Spleen (tissue), 11 donors: Measurements from ENCODE around the gene CHCHD6. TPM values are rescaled to one million over a fixed set of nuclear protein-coding genes. Genes with fewer than 3 reads are reported as not detected.

Experiments
- DNase-seq: peaks from one replicate; pipeline ENCODE4 v3.0.0-alpha.2; 2020
- H3K27ac ChIP-seq, 8 donors: fragments of 200-600 bp; sonication (generic) in 7 of 8; 1 replicate in 4 of 8; 2 replicates in 4 of 8; pipeline versions ENCODE4 v1.5.0 to v1.8.0; 2016 to 2021; ENCODE audit warnings: inconsistent platforms in 4 of 8, mild to moderate bottlenecking in 4 of 8, moderate library complexity in 1 of 8
- H3K27me3 ChIP-seq, 7 donors: fragments of 200-600 bp; sonication (generic) in 6 of 7; replicated peaks in 1 of 7; 1 replicate in 4 of 7; 2 replicates in 3 of 7; pipeline versions ENCODE4 v1.5.0 to v1.8.0; 2016 to 2021; ENCODE audit warnings: inconsistent platforms in 3 of 7, mild to moderate bottlenecking in 1 of 7
- H3K36me3 ChIP-seq, 6 donors: fragments of 200-600 bp; sonication (generic) in 5 of 6; 1 replicate in 4 of 6; 2 replicates in 2 of 6; pipeline versions ENCODE4 v1.5.0 to v1.8.0; 2016 to 2021; ENCODE audit warnings: inconsistent platforms in 2 of 6
- H3K4me1 ChIP-seq, 6 donors: fragments of 200-600 bp; sonication (generic) in 5 of 6; 1 replicate in 3 of 6; 2 replicates in 3 of 6; pipeline versions ENCODE4 v1.5.0 to v1.8.0; 2016 to 2021; ENCODE audit warnings: inconsistent platforms in 3 of 6
- H3K4me3 ChIP-seq, 8 donors: fragments of 200-600 bp; sonication (generic) in 7 of 8; 1 replicate in 4 of 8; 2 replicates in 4 of 8; pipeline versions ENCODE4 v1.5.0 to v1.8.0; 2016 to 2021; ENCODE audit warnings: inconsistent platforms in 4 of 8, mild to moderate bottlenecking in 4 of 8, moderate library complexity in 2 of 8
- H3K9me3 ChIP-seq, 8 donors: fragments of 200-600 bp; sonication (generic) in 7 of 8; 1 replicate in 4 of 8; 2 replicates in 4 of 8; pipeline versions ENCODE4 v1.5.0 to v1.8.0; 2016 to 2021; ENCODE audit warnings: inconsistent platforms in 4 of 8
- CTCF ChIP-seq, 11 experiments: fragments of 200-600 bp in 7 of 11; fragments of 450-650 bp in 4 of 11; sonication (generic) in 4 of 11; IDR thresholded peaks in 8 of 11; conservative IDR thresholded peaks in 3 of 11; 1 replicate in 7 of 11; 2 replicates in 4 of 11; pipeline versions ENCODE4 v1.4.0 to v1.8.0; 2016 to 2021; ENCODE audit warnings: antibody characterized with exemption in 11 of 11, inconsistent platforms in 4 of 11, mild to moderate bottlenecking in 1 of 11
- POLR2A ChIP-seq, 3 donors: fragments of 450-650 bp; IDR thresholded peaks; one replicate each; pipeline ENCODE4 v1.5.1; 2017; ENCODE audit warnings: antibody characterized with exemption in 3 of 3, mild to moderate bottlenecking in 1 of 3
- POLR2AphosphoS5 ChIP-seq, 3 donors: sonication (generic); formaldehyde crosslinking; IDR thresholded peaks; one replicate each; pipeline ENCODE4 v1.5.1; 2017; ENCODE audit warnings: antibody characterized with exemption in 3 of 3
- WGBS, 5 donors: extraction: QIAGEN DNeasy Blood & Tissue Kit in 3 of 5; methylation state at CpG; one replicate each; pipeline versions ENCODE4 v1.1.5 to v1.1.7; 2013 to 2018; 5-methylcytosine and 5-hydroxymethylcytosine counted together
- intact Hi-C: fragments of 100-400 bp; cut with DNase I; formaldehyde crosslinking; loops from one replicate; pipeline ENCODE4 v1.15.0; 2023; ENCODE audit warnings: low total_unique reads
- polyA plus RNA-seq, 3 donors: library from polyadenylated mRNA; stranded (reverse); fragments of 200-250 nt; gene quantifications; one replicate each; pipeline ENCODE4 v1.2.1, GENCODE V29; 2013
- total RNA-seq, 7 donors: library from RNA; depleted of rRNA in 3 of 7; stranded (reverse); fragments of >200 nt in 3 of 7; fragmentation: NEBNext Ultra II Directional in 4 of 7; extraction: Animal tissue kit (Norgen Biotek cat#: 25700) in 4 of 7; gene quantifications; one replicate each; pipeline versions ENCODE4 v1.1.0 to v1.2.1, GENCODE V29; 2016 to 2021
- donor health status: healthy with polysubstance abuse.
- donor health status: DM: no; HTN: no; CAD: no; lungs with moderate emphysema.
- donor health status: DM: no; HTN: no; CAD: no.
- donor health status: Bipolar disorder and iron deficiency.
- donor health status: healthy.
- donor health status: DM: no; HTN: no; CAD: no.
- donor health status: DM: yes; HTN: yes; CAD: no.

CHCHD6 gene
- total and polyA plus RNA-seq, 10 donors, result 6.3 to 39.1 (median 11.8) TPM

DNA sequence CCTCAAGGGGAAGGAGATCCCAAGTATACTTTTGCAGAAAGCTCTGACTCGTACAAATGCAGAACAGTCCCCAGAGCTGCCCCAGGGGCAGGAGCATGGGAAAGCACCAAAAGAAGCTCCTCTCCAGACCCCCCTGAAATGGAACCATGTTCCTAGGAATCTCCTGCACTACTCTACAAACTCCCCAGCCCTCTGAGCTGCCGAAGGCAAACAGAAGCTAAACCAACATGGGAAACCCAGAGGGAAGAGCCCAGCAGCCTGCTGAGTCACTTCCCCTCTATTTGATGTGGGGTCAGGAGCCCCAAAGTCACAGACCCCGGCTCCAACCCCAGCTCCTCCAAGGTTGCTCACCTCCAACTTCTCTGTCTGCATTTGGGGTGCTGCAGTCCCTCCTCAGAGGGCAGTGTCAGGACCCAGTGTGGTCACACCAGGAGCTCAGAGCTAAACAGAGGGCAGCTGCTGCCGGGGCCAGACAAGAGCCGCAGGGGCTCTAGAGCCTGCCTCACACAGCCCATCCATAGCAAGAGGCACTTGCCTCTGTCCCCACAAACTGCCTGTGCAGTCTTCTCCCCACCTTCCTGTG, 275.1 kb downstream of the CHCHD6 start:
- no peak for DNase-seq
- H3K4me1 ChIP-seq, result peaks cover 9 to 22% (median 20%) of the 10 kb centered on the region in 6 donors

GRCh38 chr3:126980266-126980811, 276.3 kb downstream of the CHCHD6 start:
- Histone ChIP-seq H3K4me1 (peaks cover 14 to 34% (median 32%) of the 10 kb centered on the region in 6 donors), H3K27ac (no peak overlapping the region), H3K9me3 (peaks cover 0 to 7% (median 2%) of the 10 kb centered on the region in 8 donors), H3K4me3 (no peak overlapping the region), H3K27me3 (peaks cover 0 to 39% (median 0%) of the 10 kb centered on the region in 7 donors), H3K36me3 (no peaks in the 10 kb centered on the region)
- 81 to 94% (median 91%) methylated on average over 15 of the region's 15 CpGs for WGBS, 5 donors
- intact Hi-C loops, result loop anchor here (5.0 kb wide), 1 partner anchor 228 kb away; no protein-coding TSS in a partner anchor
- TF ChIP-seq POLR2AphosphoS5 (IDR thresholded peaks at IDR 0.05) (no peak), POLR2A (IDR thresholded peaks at IDR 0.05) (no peak), CTCF (IDR thresholded peaks at IDR 0.05 in 8 of 11, conservative IDR thresholded peaks at IDR 0.05 in 3 of 11) (no peak)
- no peak for DNase-seq

More for the DNA sequence above, 275.1 kb downstream of the CHCHD6 start:
- Histone ChIP-seq H3K36me3 (no peaks in the 10 kb centered on the region), H3K27ac (no peak overlapping the region), H3K9me3 (peaks cover 0 to 19% (median 14%) of the 10 kb centered on the region in 8 donors), H3K27me3 (peaks cover 0 to 30% (median 0%) of the 10 kb centered on the region in 7 donors), H3K4me3 (no peak overlapping the region)
- intact Hi-C loops, result no loop called here
- 50 to 60% (median 53%) methylated on average over 5 of the region's 5 CpGs for WGBS, 5 donors
- TF ChIP-seq CTCF (IDR thresholded peaks at IDR 0.05 in 8 of 11, conservative IDR thresholded peaks at IDR 0.05 in 3 of 11) (no peak), POLR2AphosphoS5 (IDR thresholded peaks at IDR 0.05) (no peak), POLR2A (IDR thresholded peaks at IDR 0.05) (no peak)

DNA sequence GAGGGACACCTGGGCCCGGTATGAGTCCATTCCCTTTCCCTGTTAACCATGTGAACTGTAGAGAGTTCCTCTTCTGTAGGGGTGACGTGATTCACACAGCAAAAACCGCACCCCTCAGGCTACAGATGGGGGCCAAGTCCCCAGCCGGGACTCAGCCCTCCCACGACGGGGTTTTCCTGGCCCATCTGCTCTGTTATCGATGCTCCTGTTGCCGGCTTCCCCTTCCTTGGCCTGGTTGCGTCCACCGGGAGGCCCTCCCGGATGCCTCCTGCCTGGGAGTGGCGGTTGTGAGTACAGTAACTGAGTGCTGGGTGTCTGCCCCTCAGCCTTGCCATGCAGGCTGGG, 278.1 kb downstream of the CHCHD6 start:
- no peaks in the 10 kb centered on the region for H3K9me3 ChIP-seq
- no peak for DNase-seq

More for the DNA sequence above, 278.1 kb downstream of the CHCHD6 start:
- peaks cover 15 to 52% (median 44%) of the 10 kb centered on the region in 6 donors for H3K4me1 ChIP-seq
- intact Hi-C loops, result loop anchor here (5.0 kb wide), 1 partner anchor 230 kb away; no protein-coding TSS in a partner anchor
- TF ChIP-seq POLR2AphosphoS5 (IDR thresholded peaks at IDR 0.05), result no peak
- TF ChIP-seq CTCF (IDR thresholded peaks at IDR 0.05 in 8 of 11, conservative IDR thresholded peaks at IDR 0.05 in 3 of 11), result no peak
- no peak for TF ChIP-seq POLR2A (IDR thresholded peaks at IDR 0.05)
- H3K27me3 ChIP-seq, result peaks cover 0 to 39% (median 0%) of the 10 kb centered on the region in 7 donors
- no peaks in the 10 kb centered on the region for H3K36me3 ChIP-seq
- H3K27ac ChIP-seq, result peak overlapping the region; percentile 87 to 97 (median 92)
- peak overlapping the region; percentile 31 to 87 (median 50) for H3K4me3 ChIP-seq
- 3 to 8% (median 4%) methylated on average over 8 to 12 of the region's 12 CpGs for WGBS, 5 donors
